ELR (cell line): Measurements from ENCODE around the gene HTR3C.

Source experiments
- DNase-seq: peaks from one replicate; pipeline ENCODE4 v3.0.0-alpha.2; 2015; ENCODE audit warnings: low read depth

The HTR3C gene

DNA sequence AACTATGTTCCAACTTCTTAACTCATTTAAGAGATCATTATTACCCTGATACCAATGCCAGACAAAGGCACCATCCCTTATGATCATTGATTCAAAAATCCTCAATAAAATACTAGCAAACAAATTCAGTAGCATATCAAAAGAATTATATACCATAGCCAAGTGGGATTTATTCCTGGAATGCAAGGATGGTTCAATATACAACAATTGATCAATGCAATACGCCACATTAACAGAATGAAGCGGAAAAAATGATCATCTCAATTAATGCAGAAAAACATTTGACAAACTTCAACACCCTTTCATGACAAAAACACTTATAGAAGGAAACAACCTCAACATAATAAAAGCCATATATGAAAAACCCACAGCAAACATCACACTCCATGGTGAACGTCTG, 39.4 kb downstream of the HTR3C start:
- no peak for DNase-seq

DNA sequence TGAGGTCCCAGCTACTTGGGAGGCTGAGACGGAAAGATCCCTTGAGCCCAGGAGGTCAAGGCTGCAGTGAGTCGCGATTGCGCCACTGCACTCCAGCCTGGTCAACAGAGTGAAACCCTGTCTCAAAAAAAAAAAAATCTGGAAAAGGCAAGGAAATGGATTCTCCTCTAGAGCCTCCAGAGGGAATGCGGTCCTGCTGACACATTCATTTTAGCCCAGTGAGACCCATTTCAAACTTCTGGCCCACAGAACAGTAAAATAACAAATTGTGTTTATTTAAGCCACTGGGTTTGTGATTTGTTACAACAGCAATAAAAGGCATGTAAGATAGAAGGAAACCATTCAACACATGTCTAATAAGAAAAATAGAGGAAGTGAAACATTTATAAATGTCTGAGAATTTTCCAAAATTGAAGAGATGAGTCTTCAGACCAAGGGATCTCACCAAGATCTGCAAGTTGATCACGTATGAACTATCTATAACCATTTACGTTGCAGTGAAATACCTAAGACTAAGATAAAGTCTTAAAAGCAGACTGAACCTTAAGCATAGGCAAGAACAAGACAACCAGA, 44.0 kb downstream of the HTR3C start, which contains the start of gene HTR3E:
TSS of gene HTR3E (plus strand) at position 254 of the 573 bp plus-strand sequence. CDS start 466 bp downstream, outside the sequence.
- DNase-seq = no peak

DNA sequence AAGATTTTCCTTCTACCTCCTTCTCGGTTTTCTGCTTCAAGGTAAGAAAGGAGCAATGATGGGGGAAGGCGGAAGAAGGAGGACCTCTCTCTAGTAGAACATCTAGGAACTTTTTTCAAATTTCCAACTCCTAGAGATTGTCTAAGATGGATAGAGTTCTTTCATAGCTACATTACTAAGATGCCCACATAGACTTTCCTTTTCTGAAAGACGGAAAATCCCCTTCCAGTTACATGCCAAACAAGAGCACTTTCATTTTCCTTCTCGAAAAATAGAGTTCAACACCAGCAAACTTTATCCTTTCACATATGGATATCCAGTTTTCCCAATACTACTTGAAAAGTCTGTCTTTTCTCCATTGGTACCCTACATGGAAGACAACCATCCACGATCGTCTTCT, 44.7 kb downstream of the HTR3C start:
- DNase-seq = no peak

DNA sequence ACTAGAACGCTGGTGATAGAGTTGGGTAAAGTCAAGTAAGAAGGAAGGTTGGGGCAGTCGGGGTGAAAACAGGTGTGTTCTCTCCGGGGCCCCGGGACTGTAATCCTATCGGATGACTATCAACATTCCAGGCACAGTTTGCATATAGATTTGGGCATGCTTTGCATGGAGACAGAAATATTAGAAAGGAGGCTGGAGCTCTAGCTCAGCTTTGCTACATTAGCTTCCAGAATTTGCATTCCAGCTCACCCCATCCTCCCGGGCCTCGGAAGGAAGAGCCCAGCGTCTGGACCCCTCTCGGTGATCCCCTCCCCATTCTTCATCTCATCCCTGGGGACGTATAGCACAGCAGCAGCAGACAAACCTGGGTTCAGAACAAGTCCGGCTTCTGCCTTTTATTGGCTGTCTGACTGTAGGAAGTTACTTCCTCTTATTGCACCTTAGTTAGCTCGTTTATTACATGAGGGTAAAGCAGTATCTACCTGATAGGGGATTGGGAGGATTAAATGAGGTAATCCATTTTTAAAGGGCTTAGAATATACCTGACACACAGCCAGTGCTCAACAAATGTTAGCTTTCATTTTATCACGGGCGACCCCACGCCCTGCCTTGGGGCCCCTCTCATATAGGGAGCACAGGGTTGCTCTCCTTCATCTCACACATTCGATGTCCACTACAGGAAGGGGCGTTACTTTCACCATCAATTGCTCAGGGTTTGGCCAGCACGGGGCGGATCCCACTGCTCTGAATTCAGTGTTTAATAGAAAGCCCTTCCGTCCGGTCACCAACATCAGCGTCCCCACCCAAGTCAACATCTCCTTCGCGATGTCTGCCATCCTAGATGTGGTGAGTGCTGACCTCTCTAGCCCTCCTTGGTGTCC, 47.2 kb downstream of the HTR3C start:
- DNase-seq = no peak
